Middle frontal gyrus (tissue), 1 donor: ENCODE measurements around the gene NHERF2.

ENCODE experiments used
- DNase-seq: peaks from one replicate; pipeline ENCODE4 v3.0.0-alpha.2; 2015; ENCODE audit warnings: low spot score; ENCODE audit errors: extremely low spot score

Gene NHERF2

DNA sequence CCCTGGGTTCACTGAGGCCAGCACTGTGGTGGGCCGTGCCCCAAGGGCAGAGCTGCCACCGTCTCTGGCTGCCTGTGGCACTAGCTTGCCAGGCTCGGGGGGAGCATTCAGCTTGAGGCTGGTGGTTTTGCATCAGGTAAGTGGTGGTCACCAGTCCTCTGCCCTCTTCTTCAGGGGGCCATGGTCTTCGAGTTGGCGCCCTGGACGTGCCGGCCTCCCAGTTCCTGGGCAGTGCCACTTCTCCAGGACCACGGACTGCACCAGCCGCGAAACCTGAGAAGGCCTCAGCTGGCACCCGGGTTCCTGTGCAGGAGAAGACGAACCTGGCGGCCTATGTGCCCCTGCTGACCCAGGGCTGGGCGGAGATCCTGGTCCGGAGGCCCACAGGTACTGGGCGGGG, 53.3 kb downstream of the NHERF2 start:
- no peak for DNase-seq

DNA sequence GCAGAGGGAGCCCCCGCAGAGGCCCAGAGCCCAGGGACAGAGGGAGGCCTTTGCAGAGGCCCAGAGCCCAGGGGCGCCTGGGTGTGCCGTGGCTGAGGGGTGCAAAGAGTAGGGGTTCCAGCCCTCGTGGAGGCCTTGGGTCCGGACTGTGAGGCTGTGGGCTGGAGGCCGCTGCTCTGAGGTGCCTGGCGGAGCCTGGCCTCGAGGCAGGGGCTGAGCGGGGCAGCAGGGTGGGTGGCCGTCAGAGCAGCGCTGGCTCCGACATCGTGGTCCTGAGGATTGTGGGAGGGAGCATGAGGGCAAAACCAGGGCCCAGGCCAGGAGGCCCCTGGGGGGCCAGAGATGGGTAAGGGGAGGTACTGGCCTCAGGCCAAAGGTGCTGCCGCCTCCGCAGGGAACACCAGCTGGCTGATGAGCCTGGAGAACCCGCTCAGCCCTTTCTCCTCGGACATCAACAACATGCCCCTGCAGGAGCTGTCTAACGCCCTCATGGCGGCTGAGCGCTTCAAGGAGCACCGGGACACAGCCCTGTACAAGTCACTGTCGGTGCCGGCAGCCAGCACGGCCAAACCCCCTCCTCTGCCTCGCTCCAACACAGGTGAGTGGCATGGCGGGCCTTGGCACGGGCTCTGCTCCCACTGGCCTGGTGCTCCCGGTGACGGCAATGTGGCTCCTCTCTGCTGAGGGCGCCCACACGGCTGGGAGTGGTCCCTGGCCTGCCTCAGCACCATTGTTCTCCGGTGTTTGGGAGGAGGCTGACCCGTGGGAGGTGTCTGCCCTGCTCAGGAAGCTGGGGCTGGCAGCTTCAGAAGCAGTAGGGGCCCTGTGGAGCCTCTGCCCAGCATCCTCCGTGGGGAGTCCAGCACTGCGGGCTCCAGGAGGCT, 54.7 kb downstream of the NHERF2 start:
- no peak for DNase-seq

DNA sequence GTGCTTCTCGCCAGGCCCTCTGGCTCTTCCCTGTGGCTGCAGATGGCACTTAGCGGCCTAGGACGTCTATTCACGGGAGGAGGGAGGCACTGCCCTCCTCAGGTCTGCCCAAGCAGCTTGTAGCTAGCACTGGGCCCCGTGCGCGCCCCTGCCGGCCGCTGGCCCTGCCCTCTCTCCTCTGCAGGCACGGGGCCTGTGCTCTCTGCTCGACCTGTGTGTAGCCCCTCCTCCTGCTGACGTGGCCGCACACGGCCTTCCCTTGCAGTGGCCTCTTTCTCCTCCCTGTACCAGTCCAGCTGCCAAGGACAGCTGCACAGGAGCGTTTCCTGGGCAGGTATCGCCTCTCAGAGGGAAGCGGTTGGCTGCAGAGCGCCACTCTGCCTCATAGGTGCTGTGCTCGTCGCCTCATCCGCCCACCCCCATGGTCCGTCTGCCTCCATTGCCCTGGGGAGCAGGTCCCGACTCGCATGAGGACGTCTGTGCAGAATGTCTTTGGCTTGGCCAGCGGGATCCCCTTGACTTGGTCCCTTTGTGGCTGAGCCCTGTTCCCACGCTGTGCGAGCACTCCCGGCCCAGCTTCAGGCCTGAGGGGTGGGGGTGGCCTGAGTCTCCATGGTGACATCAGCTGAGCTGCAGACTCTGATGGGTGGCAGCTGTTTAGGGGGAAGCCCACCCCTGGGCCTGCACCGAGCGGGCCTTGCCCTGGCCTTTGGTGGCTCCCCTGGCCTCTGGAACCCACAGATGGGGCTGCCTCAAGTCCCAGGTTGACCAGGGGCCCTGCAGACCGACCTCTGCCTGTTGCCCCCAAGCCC, 55.7 kb downstream of the NHERF2 start:
- DNase-seq = no peak

DNA sequence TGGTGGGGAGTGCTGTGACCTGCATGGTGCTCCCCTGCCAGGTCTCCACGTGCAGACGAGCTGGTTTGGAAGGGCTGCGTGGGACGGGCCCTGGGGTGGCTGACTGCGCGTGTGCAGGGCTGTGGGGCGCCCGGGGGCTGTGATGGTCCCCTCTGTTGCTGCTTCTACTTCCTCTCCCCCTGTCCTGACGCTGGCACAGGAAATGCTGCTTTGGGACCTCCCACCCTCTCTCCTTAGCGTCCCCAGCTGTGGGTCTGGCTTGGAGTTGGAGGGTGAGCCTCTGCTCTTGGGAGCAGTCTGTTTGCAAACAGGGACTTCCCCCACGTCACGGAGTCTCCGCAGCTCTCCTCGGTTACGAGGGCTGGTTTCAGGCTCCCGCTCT, 56.3 kb downstream of the NHERF2 start:
- no peak for DNase-seq

DNA sequence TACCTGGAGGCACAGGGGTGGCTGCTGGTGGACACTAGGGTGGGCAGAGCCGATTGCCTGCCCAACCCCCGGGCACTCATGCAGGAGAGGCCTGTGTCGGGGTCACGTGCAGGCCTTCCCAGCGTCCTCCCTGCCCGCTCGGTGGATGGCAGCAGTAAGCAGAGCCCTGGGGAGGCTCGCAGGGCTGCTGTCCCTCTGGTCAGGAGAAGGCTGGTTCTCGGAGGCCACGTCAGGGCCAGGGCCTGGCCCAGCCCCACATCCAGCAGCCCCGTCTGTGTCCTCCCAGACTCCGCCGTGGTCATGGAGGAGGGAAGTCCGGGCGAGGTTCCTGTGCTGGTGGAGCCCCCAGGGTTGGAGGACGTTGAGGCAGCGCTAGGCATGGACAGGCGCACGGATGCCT, 56.7 kb downstream of the NHERF2 start:
- no peak for DNase-seq

DNA sequence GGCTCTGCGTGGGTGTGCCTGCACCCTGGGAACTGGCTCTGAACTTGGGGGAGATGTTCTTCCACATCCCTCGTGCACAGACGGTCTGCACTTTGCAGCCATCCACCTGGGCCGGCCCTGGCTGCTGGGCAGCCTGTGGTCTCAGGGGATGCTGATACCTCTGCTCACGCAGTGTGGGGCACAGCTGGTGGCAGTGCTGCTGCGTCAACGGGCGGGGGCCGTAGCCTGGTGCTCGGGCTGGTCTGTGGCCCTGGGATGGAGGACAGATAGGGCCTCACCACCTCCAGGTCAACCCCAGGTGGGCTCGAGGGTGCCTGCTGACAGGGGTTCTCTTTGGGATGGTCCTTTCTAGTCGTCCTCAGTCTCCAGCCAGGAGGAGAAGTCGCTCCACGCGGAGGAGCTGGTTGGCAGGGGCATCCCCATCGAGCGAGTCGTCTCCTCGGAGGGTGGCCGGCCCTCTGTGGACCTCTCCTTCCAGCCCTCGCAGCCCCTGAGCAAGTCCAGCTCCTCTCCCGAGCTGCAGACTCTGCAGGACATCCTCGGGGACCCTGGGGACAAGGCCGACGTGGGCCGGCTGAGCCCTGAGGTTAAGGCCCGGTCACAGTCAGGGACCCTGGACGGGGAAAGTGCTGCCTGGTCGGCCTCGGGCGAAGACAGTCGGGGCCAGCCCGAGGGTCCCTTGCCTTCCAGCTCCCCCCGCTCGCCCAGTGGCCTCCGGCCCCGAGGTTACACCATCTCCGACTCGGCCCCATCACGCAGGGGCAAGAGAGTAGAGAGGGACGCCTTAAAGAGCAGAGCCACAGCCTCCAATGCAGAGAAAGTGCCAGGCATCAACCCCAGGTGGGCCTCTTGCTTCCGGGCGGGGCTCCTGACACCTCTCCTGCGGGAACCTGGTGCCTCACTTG, 57.4 kb downstream of the NHERF2 start:
- DNase-seq = no peak

DNA sequence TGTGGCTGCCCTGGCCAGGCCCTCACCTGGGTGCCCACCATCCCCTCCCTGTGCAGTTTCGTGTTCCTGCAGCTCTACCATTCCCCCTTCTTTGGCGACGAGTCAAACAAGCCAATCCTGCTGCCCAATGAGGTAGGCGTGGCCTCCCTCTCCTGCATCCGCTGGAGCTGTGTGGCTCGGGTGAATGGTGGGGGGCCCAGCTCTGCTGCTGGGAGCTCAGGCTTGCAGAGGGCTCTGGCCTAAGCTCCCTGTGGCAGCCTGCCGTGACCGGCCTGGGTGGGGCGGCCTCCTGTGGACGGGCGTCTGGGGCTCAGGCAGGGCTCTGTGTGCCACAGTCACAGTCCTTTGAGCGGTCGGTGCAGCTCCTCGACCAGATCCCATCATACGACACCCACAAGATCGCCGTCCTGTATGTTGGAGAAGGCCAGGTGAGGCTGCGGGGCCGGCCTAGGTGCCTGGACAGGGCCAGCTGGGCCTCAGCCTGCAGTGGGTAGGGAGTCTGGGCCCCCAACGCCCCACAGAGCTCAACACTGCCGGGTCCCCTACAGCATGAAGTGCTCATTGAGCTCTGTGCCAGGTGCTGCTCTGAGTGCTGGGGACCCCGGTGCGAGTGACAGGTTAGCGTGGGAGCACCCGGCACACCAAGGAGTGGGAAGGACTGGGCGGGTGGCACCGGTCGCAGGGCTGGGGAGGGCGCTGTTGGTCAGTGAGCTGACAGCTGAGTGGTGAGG, 58.4 kb downstream of the NHERF2 start:
- DNase-seq = no peak

DNA sequence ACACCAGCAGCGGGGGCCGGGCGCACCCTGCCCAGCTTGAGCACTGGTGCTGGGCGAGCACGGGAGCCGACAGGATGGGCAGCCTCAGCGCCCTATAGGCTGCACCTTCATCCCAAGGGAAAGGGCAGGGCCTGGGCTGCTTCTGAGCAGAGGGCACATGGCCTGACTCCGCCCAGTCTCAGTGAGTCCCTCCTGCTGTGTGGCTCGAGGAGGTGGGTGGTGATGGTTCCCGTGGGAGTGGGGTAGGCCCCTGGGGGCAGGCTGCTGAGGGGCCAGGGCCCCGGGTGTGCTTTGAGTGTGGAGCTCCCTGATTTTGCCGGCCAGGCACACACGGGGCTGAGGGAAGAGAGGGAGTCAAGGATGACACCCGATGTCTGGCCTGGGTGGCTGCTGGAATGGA, 59.0 kb downstream of the NHERF2 start:
- DNase-seq = no peak

DNA sequence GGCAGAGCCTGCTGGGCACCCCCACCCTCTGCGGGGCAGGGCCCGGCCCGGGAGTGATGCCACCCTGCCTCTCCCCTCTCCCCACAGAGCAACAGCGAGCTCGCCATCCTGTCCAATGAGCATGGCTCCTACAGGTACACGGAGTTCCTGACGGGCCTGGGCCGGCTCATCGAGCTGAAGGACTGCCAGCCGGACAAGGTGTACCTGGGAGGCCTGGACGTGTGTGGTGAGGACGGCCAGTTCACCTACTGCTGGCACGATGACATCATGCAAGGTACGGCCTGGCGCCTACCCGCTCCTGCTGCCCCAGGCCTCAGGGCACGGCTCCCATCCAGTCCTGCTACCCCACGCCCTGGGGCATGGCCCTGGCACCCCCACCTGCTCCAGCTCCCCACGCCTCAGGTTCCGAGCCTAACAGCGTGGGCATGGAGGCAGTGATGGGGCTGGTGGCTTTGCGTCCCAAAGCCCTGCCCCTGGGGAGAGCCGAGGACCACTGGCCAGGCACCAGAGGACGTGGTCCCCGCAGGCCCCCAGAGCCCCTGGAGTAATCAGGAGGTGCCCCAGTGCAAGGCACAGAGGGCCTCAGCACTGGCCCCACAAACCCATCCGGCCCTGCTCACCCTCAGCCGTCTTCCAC, 59.5 kb downstream of the NHERF2 start:
- no peak for DNase-seq

DNA sequence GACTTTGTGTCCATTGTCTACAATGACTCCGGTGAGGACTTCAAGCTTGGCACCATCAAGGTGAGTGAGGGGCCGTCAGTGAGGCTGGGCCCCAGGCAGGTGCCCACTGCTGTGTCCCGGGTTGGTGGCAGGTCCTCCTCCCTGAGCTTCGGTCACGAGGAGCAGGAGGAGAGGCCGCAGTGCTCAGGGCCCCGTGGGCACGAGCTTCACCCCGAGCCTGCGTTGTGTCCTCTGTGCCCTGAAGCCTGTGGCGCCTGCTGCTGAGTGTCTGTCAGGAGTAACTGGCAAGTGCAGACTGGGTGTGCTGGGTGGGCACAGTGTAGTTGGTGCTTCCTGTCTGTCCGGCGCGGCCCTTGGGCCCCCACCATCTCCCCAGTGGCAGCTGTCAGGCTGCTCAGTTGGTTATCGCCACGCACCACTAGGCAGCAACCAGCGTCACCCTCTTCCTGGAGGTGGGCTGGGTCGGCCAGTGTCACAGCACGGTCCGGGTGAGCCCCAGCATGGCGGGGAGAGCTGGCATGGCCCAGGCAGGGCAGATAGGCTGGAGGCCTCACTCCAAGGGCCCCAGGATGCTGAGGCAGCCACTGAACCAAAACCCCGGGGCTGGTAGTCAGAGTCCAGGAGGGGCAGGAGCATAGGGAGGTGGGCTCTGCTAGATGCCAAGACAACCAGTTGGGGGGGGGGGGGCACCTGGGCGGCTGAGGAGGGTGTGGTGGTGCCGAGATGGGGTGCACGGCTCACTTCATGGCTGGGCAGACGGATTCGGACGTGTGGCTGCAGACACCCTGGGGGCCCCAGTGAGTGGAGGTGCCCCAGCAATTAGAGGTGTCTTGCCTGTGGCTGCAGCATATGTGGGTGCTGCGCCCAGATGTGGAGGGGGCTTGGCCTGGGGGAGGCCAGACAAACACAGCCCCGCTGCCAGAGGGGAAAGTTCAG, 60.4 kb downstream of the NHERF2 start:
- no peak for DNase-seq

DNA sequence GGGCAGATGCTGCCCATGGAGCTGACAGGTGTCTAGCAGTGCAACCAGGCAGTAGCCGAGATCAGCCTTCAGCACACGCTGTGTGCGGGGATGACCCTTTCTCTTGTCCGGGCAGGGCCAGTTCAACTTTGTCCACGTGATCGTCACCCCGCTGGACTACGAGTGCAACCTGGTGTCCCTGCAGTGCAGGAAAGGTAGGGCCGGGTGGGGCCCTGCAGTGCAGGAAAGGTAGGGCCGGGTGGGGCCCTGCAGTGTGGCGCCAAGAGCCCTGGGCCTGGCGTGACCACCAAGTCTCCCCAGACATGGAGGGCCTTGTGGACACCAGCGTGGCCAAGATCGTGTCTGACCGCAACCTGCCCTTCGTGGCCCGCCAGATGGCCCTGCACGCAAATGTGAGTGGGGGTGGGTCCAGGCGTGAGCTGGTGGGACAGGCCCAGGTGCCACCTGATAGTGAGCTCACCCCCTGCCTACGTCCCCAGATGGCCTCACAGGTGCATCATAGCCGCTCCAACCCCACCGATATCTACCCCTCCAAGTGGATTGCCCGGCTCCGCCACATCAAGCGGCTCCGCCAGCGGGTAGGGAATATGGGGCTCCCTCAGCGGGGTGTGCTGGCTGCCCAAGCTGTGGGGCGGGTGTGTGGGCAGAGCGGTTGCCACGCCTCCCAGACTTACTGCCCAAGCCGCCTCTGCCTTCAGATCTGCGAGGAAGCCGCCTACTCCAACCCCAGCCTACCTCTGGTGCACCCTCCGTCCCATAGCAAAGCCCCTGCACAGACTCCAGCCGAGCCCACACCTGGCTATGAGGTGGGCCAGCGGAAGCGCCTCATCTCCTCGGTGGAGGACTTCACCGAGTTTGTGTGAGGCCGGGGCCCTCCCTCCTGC, 61.3 kb downstream of the NHERF2 start:
- DNase-seq = no peak
